IPS DF 6.9 (cell line): ENCODE data around the gene NPHP4.
"Not testable (repeated sequence)": the region's sequence is repeated elsewhere in the genome, so short reads cannot be mapped to it uniquely, and the experiment has no call there.

Experiments
- DNase-seq: peaks from one replicate; pipeline ENCODE4 v3.0.0-alpha.2; 2013; ENCODE audit warnings: low read depth, low spot score
- H3K27ac ChIP-seq: one replicate; pipeline ENCODE4 v1.5.1; 2013; ENCODE audit warnings: low read length, control low read depth
- H3K27me3 ChIP-seq: 2 replicates; pipeline ENCODE4 v1.6.1; 2013; ENCODE audit warnings: mild to moderate bottlenecking, low read length; ENCODE audit not compliant: control insufficient read depth, insufficient read depth
- H3K36me3 ChIP-seq: 2 replicates; pipeline ENCODE4 v1.6.1; 2013; ENCODE audit warnings: low read length; ENCODE audit not compliant: control insufficient read depth, insufficient read depth
- H3K4me1 ChIP-seq: 2 replicates; pipeline ENCODE4 v1.6.1; 2013; ENCODE audit warnings: low read length; ENCODE audit not compliant: control insufficient read depth, insufficient read depth
- H3K4me3 ChIP-seq: 2 replicates; pipeline ENCODE4 v1.5.1; 2013; ENCODE audit warnings: mild to moderate bottlenecking, low read length
- H3K9me3 ChIP-seq: 2 replicates; pipeline ENCODE4 v1.6.1; 2013; ENCODE audit warnings: low read length, inconsistent platforms; ENCODE audit not compliant: control insufficient read depth, insufficient read depth
- WGBS: extraction: QIAGEN DNeasy Blood & Tissue Kit; methylation state at CpG from one replicate; pipeline ENCODE4 v1.1.7; 2013; ENCODE audit warnings: mixed read lengths, missing lambda C conversion rate; ENCODE audit not compliant: insufficient read length, insufficient coverage; 5-methylcytosine and 5-hydroxymethylcytosine counted together

Gene NPHP4

DNA sequence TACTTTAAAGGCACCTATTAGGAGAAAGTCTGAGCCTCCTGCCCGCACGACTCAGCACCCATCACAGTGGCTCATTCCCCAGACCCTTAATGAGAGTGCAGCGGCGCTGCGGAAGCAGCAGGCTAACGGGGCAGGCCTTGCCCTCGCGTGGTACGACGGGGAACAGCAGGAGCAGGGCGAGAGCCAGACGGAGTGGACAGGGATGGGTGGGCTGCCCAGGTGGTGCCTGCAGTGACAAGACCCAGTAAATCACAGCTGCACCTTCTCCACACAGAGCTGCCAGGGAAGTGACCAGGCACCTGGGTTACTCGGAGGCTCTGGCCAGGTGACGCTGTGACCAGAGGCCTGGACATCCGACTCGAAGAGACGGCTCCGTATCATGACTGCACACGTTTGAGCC is 131.9 kb downstream of the NPHP4 start:
- no peaks in the 10 kb centered on the region; the same call in 1 of the 2 replicates for H3K4me1 ChIP-seq
- no peaks in the 10 kb centered on the region for H3K27me3 ChIP-seq
- no peaks in the 10 kb centered on the region for H3K9me3 ChIP-seq
- H3K4me3 ChIP-seq, result no peak overlapping the region
- DNase-seq, result no peak
- no peak overlapping the region for H3K27ac ChIP-seq
- no peaks in the 10 kb centered on the region for H3K36me3 ChIP-seq
- no CpG with 5 or more reads among the region's 19 CpGs for WGBS

GRCh38 chr1:5859766-5860165 is 132.5 kb downstream of the NPHP4 start:
- Histone ChIP-seq H3K9me3 (no peaks in the 10 kb centered on the region), H3K36me3 (no peaks in the 10 kb centered on the region), H3K27me3 (no peaks in the 10 kb centered on the region), H3K4me3 (no peak overlapping the region), H3K4me1 (no peaks in the 10 kb centered on the region; the same call in 1 of the 2 replicates), H3K27ac (no peak overlapping the region)
- DNase-seq, result no peak
- no CpG with 5 or more reads among the region's 16 CpGs for WGBS

- Histone ChIP-seq H3K9me3 (no peaks in the 10 kb centered on the region), H3K36me3 (no peaks in the 10 kb centered on the region), H3K4me3 (no peak overlapping the region), H3K4me1 (no peaks in the 10 kb centered on the region; the same call in 1 of the 2 replicates), H3K27ac (no peak overlapping the region), H3K27me3 (no peaks in the 10 kb centered on the region)
- no CpG with 5 or more reads among the region's 25 CpGs for WGBS
- no peak for DNase-seq
These were observed 133.3 kb downstream of the NPHP4 start for GRCh38 chr1:5858844-5859407.

DNA sequence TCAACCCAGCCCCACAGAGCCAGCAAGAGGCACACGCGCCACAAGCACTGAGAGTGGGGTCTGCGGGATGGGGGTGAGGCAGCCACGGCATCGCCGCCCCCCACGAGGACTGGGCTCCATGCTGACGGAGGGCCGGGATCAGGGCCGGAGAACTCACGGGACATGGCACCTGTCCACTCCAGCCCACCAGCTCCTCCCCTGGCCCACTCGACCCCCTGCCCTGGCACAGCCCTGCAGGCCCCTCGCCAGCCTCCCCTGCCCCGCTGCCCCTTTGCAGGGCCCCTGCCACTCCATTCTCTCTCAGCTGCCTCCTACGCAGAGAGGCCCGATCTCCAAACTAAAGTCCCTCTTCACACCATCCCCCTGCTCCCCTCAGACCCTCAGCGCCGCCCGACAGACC is 134.0 kb downstream of the NPHP4 start:
- Histone ChIP-seq H3K27ac (no peak overlapping the region), H3K27me3 (no peaks in the 10 kb centered on the region), H3K4me1 (no peaks in the 10 kb centered on the region; the same call in 1 of the 2 replicates), H3K36me3 (no peaks in the 10 kb centered on the region), H3K9me3 (no peaks in the 10 kb centered on the region), H3K4me3 (no peak overlapping the region)
- no peak for DNase-seq
- WGBS, result no CpG with 5 or more reads among the region's 19 CpGs

DNA sequence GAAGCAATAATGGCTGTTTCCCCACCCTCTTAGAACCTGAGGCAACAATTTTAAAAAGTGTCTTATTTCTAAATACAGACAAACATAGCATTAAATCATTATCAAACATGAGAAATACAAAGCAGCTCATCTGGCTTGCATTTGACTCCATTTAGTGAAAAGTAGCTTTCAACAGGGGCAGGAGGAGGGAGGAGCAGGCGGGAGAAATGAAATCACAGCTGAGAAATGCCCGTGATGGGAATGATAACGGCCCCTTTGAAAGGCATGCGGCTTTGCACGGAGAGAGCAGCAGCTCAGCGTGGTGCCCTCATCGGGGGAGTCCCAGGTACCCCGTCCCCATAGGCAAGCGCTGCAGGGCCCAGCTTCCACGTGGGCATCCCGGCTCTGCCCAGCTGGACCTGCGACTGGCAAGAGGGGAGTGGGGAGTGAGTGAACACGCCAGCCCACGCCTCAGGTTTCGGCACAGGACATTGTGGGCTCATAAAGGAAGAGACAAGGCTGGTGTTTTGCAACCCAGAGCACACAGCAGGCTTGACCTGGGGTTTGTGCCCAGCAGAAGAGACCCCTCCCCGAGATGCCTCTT is 134.6 kb downstream of the NPHP4 start:
- no peaks in the 10 kb centered on the region; the same call in 1 of the 2 replicates for H3K4me1 ChIP-seq
- WGBS, result no CpG with 5 or more reads among the region's 16 CpGs
- H3K27me3 ChIP-seq, result no peaks in the 10 kb centered on the region
- H3K36me3 ChIP-seq, result no peaks in the 10 kb centered on the region
- no peak overlapping the region for H3K27ac ChIP-seq
- H3K4me3 ChIP-seq, result no peak overlapping the region
- no peak for DNase-seq
- H3K9me3 ChIP-seq, result no peaks in the 10 kb centered on the region

- Histone ChIP-seq H3K4me3 (no peak overlapping the region), H3K9me3 (no peaks in the 10 kb centered on the region), H3K4me1 (no peaks in the 10 kb centered on the region; the same call in 1 of the 2 replicates), H3K27ac (no peak overlapping the region), H3K27me3 (no peaks in the 10 kb centered on the region), H3K36me3 (no peaks in the 10 kb centered on the region)
- WGBS, result no CpG with 5 or more reads among the region's 17 CpGs
- no peak for DNase-seq
These were observed 135.2 kb downstream of the NPHP4 start for GRCh38 chr1:5857011-5857410.

DNA sequence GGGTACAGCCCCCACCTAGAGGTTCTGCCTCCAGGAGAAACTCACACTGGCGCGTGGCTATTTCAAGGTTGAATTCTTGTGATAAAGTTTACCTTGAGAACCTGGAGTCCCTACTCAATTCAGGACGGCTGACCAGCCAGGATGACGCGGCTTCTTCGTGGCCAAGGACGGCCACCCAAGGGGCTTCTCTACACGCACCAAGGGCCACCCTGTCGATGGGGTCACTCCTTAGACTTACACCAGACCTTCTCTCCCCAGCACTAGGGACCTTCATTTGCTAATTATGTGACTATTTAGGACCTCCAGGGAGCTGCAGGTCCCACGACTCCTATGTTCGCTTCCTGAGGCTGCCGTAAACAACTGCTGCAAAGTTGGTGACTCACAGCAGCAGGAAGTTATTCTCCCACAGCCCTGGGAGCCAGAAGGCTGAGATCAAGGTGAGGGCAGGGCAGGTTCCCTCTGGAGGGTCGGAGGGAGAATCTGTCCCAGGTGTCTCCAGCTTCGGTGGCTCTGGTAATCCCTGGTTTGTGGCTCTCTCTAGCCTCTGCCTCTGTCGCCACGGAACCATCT is 135.9 kb downstream of the NPHP4 start:
- no peaks in the 10 kb centered on the region for H3K36me3 ChIP-seq
- H3K27ac ChIP-seq, result no peak overlapping the region
- no CpG with 5 or more reads among the region's 16 CpGs for WGBS
- no peaks in the 10 kb centered on the region for H3K27me3 ChIP-seq
- no peaks in the 10 kb centered on the region for H3K9me3 ChIP-seq
- no peak for DNase-seq
- H3K4me3 ChIP-seq, result no peak overlapping the region
- no peaks in the 10 kb centered on the region; the same call in 1 of the 2 replicates for H3K4me1 ChIP-seq

DNA sequence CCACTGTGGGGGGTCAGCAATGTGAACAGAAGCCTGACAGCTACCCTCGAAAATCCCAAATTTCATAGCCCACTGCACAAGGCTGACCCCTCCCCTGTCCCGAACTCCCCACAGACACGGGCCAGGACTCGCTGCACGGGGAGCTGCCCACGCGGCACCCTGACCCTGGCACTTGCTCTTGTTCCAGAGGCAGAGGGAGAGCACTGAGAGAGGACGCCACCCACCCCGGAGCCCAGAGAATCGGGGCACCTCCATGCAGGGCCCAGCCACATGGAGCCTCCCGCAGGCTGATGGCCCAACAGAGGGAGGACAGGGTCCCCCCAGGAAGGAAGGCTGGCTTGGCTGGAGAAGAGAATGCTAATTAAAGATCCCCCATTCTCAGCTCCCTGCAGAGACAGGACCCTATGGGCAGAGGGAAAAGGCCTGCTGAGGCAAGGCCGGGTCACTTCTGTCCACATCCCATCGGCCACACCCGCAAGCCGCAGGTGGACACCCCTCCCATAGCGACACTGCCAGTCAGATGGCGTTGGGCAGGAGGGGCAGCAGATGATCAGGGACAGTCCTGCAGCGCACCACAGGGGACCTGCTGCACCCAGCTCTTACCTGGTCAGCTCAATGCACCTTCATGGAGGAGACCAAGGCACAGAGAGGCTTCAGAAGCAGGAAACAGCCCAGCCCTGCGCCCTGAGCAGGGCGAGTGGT is 136.9 kb downstream of the NPHP4 start:
- no peaks in the 10 kb centered on the region for H3K27me3 ChIP-seq
- H3K4me3 ChIP-seq, result no peak overlapping the region
- WGBS, result no CpG with 5 or more reads among the region's 20 CpGs

DNA sequence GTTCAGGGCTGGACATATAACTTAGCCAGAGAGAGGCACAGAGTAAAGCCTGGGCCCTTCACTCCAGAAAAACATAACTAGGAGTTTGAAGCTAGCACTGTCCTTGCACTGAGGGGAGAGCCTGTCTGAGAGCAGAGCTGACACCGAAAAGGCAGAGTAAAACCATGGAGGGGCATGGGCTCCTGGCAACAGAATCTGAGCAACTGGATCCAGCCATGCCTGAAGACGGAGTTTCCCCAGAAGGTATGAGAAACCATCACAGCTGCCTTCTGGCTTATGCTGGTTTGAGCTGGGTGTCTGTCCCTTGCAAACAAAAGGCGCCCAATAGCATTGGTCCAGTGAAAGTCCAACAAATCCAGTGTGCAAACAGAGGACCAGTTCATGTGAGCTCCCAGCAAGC is 137.5 kb downstream of the NPHP4 start:
- no peak for DNase-seq
- Histone ChIP-seq H3K36me3 (no peaks in the 10 kb centered on the region), H3K4me1 (no peaks in the 10 kb centered on the region; the same call in 1 of the 2 replicates), H3K9me3 (no peaks in the 10 kb centered on the region), H3K27me3 (no peaks in the 10 kb centered on the region), H3K4me3 (no peak overlapping the region), H3K27ac (no peak overlapping the region)
- no CpG with 5 or more reads among the region's 3 CpGs for WGBS

More for the DNA sequence above, 136.9 kb downstream of the NPHP4 start:
- H3K9me3 ChIP-seq, result no peaks in the 10 kb centered on the region
- no peak for DNase-seq
- no peaks in the 10 kb centered on the region; the same call in 1 of the 2 replicates for H3K4me1 ChIP-seq
- H3K27ac ChIP-seq, result no peak overlapping the region
- no peaks in the 10 kb centered on the region for H3K36me3 ChIP-seq

DNA sequence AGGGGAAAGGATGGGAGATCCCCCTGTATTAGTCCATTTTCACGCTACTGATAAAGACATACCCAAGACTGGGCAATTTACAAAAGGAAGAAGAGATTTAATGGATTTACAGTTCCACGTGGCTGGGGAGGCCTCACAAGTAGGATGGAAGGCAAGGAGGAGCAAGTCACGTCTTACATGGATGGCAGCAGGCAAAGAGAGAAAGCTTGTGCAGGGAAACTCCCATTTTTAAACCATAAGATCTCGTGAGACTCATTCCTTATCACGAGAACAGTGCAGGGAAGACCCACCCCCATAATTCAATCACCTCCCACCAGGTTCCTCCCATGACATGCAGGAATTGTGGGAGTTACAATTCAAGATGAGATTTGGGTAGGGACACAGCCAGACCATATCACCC is 138.4 kb downstream of the NPHP4 start:
- not testable (repeated sequence) for H3K4me1 ChIP-seq, H3K9me3 ChIP-seq, DNase-seq, H3K27me3 ChIP-seq, H3K4me3 ChIP-seq, H3K27ac ChIP-seq, H3K36me3 ChIP-seq
- WGBS, result no CpG with 5 or more reads among the region's 5 CpGs
